H1 (cell line): ENCODE data around the gene MECR. TPM values are rescaled to one million over a fixed set of nuclear protein-coding genes. Genes with fewer than 3 reads are reported as not detected.
A peak's percentile ranks its signal among the peaks of the same experiment; 100 is the strongest.

ENCODE experiments used
- CTCF ChIA-PET: fragments of 300-600 bp; sonication (Branson Sonifier 250); formaldehyde crosslinking; loops from one replicate; lab custom pipeline; 2021; ENCODE audit not compliant: partially characterized antibody; lab: Charles Lee
- POLR2A ChIA-PET: fragments of 300-600 bp; sonication (Branson Sonifier 250); formaldehyde crosslinking; loops from one replicate; lab custom pipeline; 2021; ENCODE audit warnings: inconsistent platforms; ENCODE audit not compliant: partially characterized antibody; lab: Charles Lee
- DNase-seq, 2 experiments: peaks; one replicate each; pipeline versions ENCODE4 v3.0.0 to v3.0.0-alpha.2; 2010 to 2022; ENCODE audit warnings: low spot score in 2 of 2, low read depth in 1 of 2, mixed read lengths in 1 of 2
- FAIRE-seq: peaks from 2 replicates; lab custom pipeline; 2011; peaks lifted over from hg19 to GRCh38; lab: Jason Lieb, UNC
- H2AFZ ChIP-seq: 2 replicates; pipeline ENCODE4 v1.8.1; 2012; ENCODE audit warnings: low read length, inconsistent platforms
- H2AK5ac ChIP-seq: 2 replicates; pipeline ENCODE4 v1.6.1; 2013; ENCODE audit warnings: low read depth, low read length
- H2BK120ac ChIP-seq: replicated peaks from 2 replicates; pipeline ENCODE3; 2013; ENCODE audit warnings: low read depth, low read length, inconsistent platforms
- H2BK12ac ChIP-seq: 2 replicates; pipeline ENCODE4 v1.6.1; 2013; ENCODE audit warnings: low read depth, low read length
- H2BK15ac ChIP-seq: 2 replicates; pipeline ENCODE4 v1.6.1; 2013; ENCODE audit warnings: low read length
- H2BK20ac ChIP-seq: 2 replicates; pipeline ENCODE4 v1.6.1; 2013; ENCODE audit warnings: low read length
- H2BK5ac ChIP-seq: 2 replicates; pipeline ENCODE4 v1.6.1; 2013; ENCODE audit warnings: low read depth, low read length
- H3K14ac ChIP-seq: 2 replicates; pipeline ENCODE4 v1.6.1; 2013; ENCODE audit warnings: inconsistent platforms; ENCODE audit not compliant: insufficient read length
- H3K18ac ChIP-seq: 2 replicates; pipeline ENCODE4 v1.6.1; 2013; ENCODE audit warnings: low read length; ENCODE audit errors: extremely low read depth
- H3K23ac ChIP-seq: 2 replicates; pipeline ENCODE4 v1.6.1; 2013; ENCODE audit warnings: inconsistent platforms; ENCODE audit not compliant: insufficient read length
- H3K23me2 ChIP-seq: 2 replicates; pipeline ENCODE4 v1.6.1; 2013; ENCODE audit warnings: low read depth, low read length
- H3K27ac ChIP-seq: 2 replicates; pipeline ENCODE4 v1.6.1; 2011; ENCODE audit warnings: low read depth, low read length, inconsistent platforms
- H3K27me3 ChIP-seq, 4 experiments: replicated peaks in 1 of 4; 1 replicate in 1 of 4; 2 replicates in 3 of 4; pipeline versions ENCODE4 v1.6.1 to v1.8.1; 2011 to 2013; ENCODE audit warnings: low read length in 3 of 4, mild to moderate bottlenecking in 3 of 4, inconsistent platforms in 2 of 4, mixed read lengths in 2 of 4, moderate library complexity in 1 of 4; ENCODE audit not compliant: control insufficient read depth in 3 of 4, insufficient read depth in 3 of 4; ENCODE audit errors: extremely low read depth in 1 of 4
- H3K36me3 ChIP-seq, 4 experiments: 2 replicates each; pipeline versions ENCODE4 v1.6.1 to v1.8.1; 2011 to 2013; ENCODE audit warnings: mild to moderate bottlenecking in 4 of 4, low read length in 3 of 4, moderate library complexity in 2 of 4, control low read depth in 1 of 4, inconsistent platforms in 1 of 4; ENCODE audit not compliant: insufficient read depth in 4 of 4, control insufficient read depth in 2 of 4
- H3K4ac ChIP-seq: replicated peaks from 2 replicates; pipeline ENCODE3; 2013; ENCODE audit warnings: low read length, low read depth, mixed read lengths, inconsistent platforms; ENCODE audit not compliant: insufficient read length
- H3K4me1 ChIP-seq, 4 experiments: replicated peaks in 1 of 4; 1 replicate in 1 of 4; 2 replicates in 3 of 4; pipeline versions ENCODE4 v1.6.1 to v1.8.1; 2011 to 2013; ENCODE audit warnings: low read length in 3 of 4, inconsistent platforms in 2 of 4, mixed read lengths in 1 of 4; ENCODE audit not compliant: insufficient read depth in 4 of 4, control insufficient read depth in 3 of 4
- H3K4me2 ChIP-seq, 2 experiments: 2 replicates each; pipeline versions ENCODE4 v1.6.1 to v1.8.1; 2011 to 2013; ENCODE audit warnings: low read depth in 2 of 2, low read length in 2 of 2, control low read depth in 1 of 2, inconsistent platforms in 1 of 2, mild to moderate bottlenecking in 1 of 2; ENCODE audit not compliant: insufficient read depth in 1 of 2
- H3K4me3 ChIP-seq, 4 experiments: fragments of 200-600, 300-600 bp in 1 of 4; sonication (generic), shearing (Covaris generic), sonication (Bioruptor Twin) in 1 of 4; 2 replicates each; pipeline versions ENCODE4 v1.5.1 to v1.8.1; 2011 to 2016; ENCODE audit warnings: low read length in 4 of 4, low read depth in 3 of 4, control low read depth in 2 of 4, inconsistent platforms in 2 of 4, mild to moderate bottlenecking in 2 of 4, mixed read lengths in 1 of 4, moderate library complexity in 1 of 4; ENCODE audit not compliant: insufficient read depth in 2 of 4; ENCODE audit errors: extremely low read depth in 1 of 4
- H3K56ac ChIP-seq: replicated peaks from 2 replicates; pipeline ENCODE3; 2013; ENCODE audit warnings: low read depth, mild to moderate bottlenecking, mixed read lengths, low read length, inconsistent platforms; ENCODE audit not compliant: insufficient read length
- H3K79me1 ChIP-seq: 2 replicates; pipeline ENCODE4 v1.6.1; 2013; ENCODE audit warnings: low read depth, low read length, control low read depth
- H3K79me2 ChIP-seq, 2 experiments: 2 replicates each; pipeline versions ENCODE4 v1.6.1 to v1.8.1; 2012 to 2013; ENCODE audit warnings: low read length in 2 of 2, mild to moderate bottlenecking in 2 of 2, inconsistent platforms in 1 of 2; ENCODE audit not compliant: insufficient read depth in 2 of 2, control insufficient read depth in 1 of 2
- H3K9ac ChIP-seq, 4 experiments: replicated peaks in 1 of 4; 1 replicate in 1 of 4; 2 replicates in 3 of 4; pipeline versions ENCODE4 v1.6.1 to v1.8.1; 2011 to 2013; ENCODE audit warnings: low read depth in 3 of 4, low read length in 3 of 4, control low read depth in 2 of 4, mild to moderate bottlenecking in 2 of 4, moderate library complexity in 2 of 4, inconsistent platforms in 1 of 4; ENCODE audit errors: extremely low read depth in 1 of 4
- H3K9me3 ChIP-seq, 2 experiments: 2 replicates each; pipeline versions ENCODE4 v1.6.1 to v1.8.1; 2012 to 2013; ENCODE audit warnings: mild to moderate bottlenecking in 2 of 2, moderate library complexity in 2 of 2, control low read depth in 1 of 2, inconsistent platforms in 1 of 2, low read depth in 1 of 2, low read length in 1 of 2, mixed read lengths in 1 of 2; ENCODE audit not compliant: insufficient read depth in 2 of 2
- H4K20me1 ChIP-seq, 2 experiments: replicated peaks in 1 of 2; 2 replicates each; pipeline versions ENCODE3 to v1.8.1; 2011 to 2013; ENCODE audit warnings: inconsistent platforms in 2 of 2, low read length in 2 of 2, mild to moderate bottlenecking in 1 of 2; ENCODE audit not compliant: insufficient read depth in 2 of 2, control insufficient read depth in 1 of 2
- H4K5ac ChIP-seq: 2 replicates; pipeline ENCODE4 v1.6.1; 2013; ENCODE audit warnings: low read length, low read depth, mixed read lengths, inconsistent platforms; ENCODE audit not compliant: insufficient read length
- H4K8ac ChIP-seq: 2 replicates; pipeline ENCODE4 v1.8.0; 2013; ENCODE audit warnings: mild to moderate bottlenecking, moderate library complexity, low read length, inconsistent platforms; ENCODE audit not compliant: insufficient read depth; ENCODE audit errors: extremely low read depth
- H4K91ac ChIP-seq: replicated peaks from 2 replicates; pipeline ENCODE3; 2013; ENCODE audit warnings: low read length, mixed read lengths, inconsistent platforms; ENCODE audit not compliant: insufficient read length
- CTCF ChIP-seq, 3 experiments: IDR thresholded peaks; 1 replicate in 2 of 3; 2 replicates in 1 of 3; pipeline versions ENCODE4 v1.5.1 to v1.6.1; 2011; ENCODE audit warnings: low read length in 3 of 3, mild to moderate bottlenecking in 3 of 3, inconsistent platforms in 2 of 3, low read depth in 1 of 3, moderate library complexity in 1 of 3; ENCODE audit not compliant: insufficient read depth in 1 of 3; ENCODE audit errors: control extremely low read depth in 1 of 3
- EGR1 ChIP-seq: IDR thresholded peaks from 2 replicates; pipeline ENCODE4 v1.6.1; 2011; ENCODE audit warnings: low read depth, low read length, borderline replicate concordance
- PHF8 ChIP-seq: fragments of 200-600 bp; sonication (generic); conservative IDR thresholded peaks from 2 replicates; pipeline ENCODE4 v1.7.1; 2012; ENCODE audit warnings: low read depth, mild to moderate bottlenecking, inconsistent platforms, low read length, moderate library complexity
- RAD21 ChIP-seq, 2 experiments: IDR thresholded peaks in 1 of 2; conservative IDR thresholded peaks in 1 of 2; 2 replicates each; pipeline ENCODE4 v1.6.1; 2011; ENCODE audit warnings: low read depth in 2 of 2, low read length in 2 of 2, improper control_type of control experiment in 1 of 2, inconsistent platforms in 1 of 2, mild to moderate bottlenecking in 1 of 2, moderate library complexity in 1 of 2
- RXRA ChIP-seq: IDR thresholded peaks from 2 replicates; pipeline ENCODE4 v1.6.1; 2011; ENCODE audit warnings: low read depth, mild to moderate bottlenecking, low read length, moderate library complexity; ENCODE audit not compliant: insufficient read depth
- WGBS, 2 experiments: shearing (Covaris generic) in 1 of 2; methylation state at CpG; one replicate each; pipeline versions ENCODE4 v1.1.6 to v1.1.7; 2013 to 2015; ENCODE audit warnings: low lambda C conversion rate in 2 of 2, mixed read lengths in 2 of 2, inconsistent platforms in 1 of 2, low coverage in 1 of 2, missing lambda C conversion rate in 1 of 2; ENCODE audit not compliant: insufficient replicate concordance in 2 of 2, insufficient coverage in 1 of 2, insufficient read length in 1 of 2; ENCODE audit errors: extremely low coverage in 1 of 2, missing lambda C conversion rate in 1 of 2; 5-methylcytosine and 5-hydroxymethylcytosine counted together
- polyA plus RNA-seq, 7 experiments: library from polyadenylated mRNA; depleted of rRNA in 3 of 7; stranded (reverse) in 5 of 7; unstranded in 2 of 7; fragments of >200 nt in 5 of 7; fragments of 200-250 nt in 2 of 7; gene quantifications; 1 replicate in 5 of 7; 2 replicates in 1 of 7; 4 replicates in 1 of 7; pipeline versions ENCODE4 v1.2.1 to v1.2.3, GENCODE V29; 2011 to 2013; ENCODE audit warnings: missing spikeins in 2 of 7, mixed read lengths in 2 of 7
- total RNA-seq: library from RNA; stranded (reverse); fragmentation: NEBNext Ultra II Directional; extraction: Animal tissue kit (Norgen Biotek cat#: 25700); gene quantifications from 2 replicates; pipeline ENCODE4 v1.2.1, GENCODE V29; 2021

MECR gene
- total and polyA plus RNA-seq, 2 of the 8 experiments (the other 6 are each of a cell fraction or from before 2014, with no cell fraction given) = 24.2 to 24.4 TPM

DNA sequence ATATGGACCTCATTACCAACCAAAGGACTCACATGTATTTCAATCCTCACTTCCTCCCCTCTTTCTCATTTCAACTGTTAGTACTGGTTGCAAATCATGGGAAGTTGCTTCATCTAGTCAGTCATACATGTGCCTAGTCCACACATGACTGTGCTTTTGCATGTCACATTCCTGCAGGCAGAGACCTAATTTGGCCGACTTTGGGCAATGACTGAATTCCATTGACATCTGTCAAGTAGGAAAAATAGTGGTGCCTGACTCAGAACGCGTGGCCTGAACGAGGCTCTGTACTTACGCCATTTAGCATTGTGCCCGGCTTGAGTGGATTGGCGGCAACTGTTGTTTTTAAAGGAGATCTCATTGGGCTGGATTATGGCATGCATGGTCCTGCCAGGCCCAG lies 23.6 kb upstream of the MECR start:
- no peak overlapping the region for H2BK20ac ChIP-seq
- no peak overlapping the region for H4K91ac ChIP-seq
- H2BK15ac ChIP-seq = no peak overlapping the region
- no peaks in the 10 kb centered on the region; the same call in 1 of the 2 replicates for H3K79me1 ChIP-seq
- peaks cover 4% of the 10 kb centered on the region; the same call in 1 of the 2 replicates for H3K23me2 ChIP-seq
- H3K36me3 ChIP-seq = no peaks in the 10 kb centered on the region
- no peak overlapping the region for H2AFZ ChIP-seq
- no peak overlapping the region for H2BK12ac ChIP-seq
- no peak for DNase-seq
- WGBS, 2 experiments = 94% methylated on average over 7 of the region's 7 CpGs; no CpG with 5 or more reads in 1 of the 2 experiments
- H3K9ac ChIP-seq = no peak overlapping the region
- no peak overlapping the region for H3K27ac ChIP-seq
- H3K56ac ChIP-seq = no peak overlapping the region
- H3K4me2 ChIP-seq = no peak overlapping the region
- no peak overlapping the region for H4K8ac ChIP-seq
- peaks cover 15 to 29% (median 23%) of the 10 kb centered on the region in 4 experiments for H3K4me1 ChIP-seq
- CTCF ChIA-PET = interaction anchor here (0.9 to 1.7 kb wide), 4 partner anchors 15 to 87 kb away, joined by 3 to 6 read pairs (median 3); no protein-coding TSS in a partner anchor
- H4K5ac ChIP-seq = no peak overlapping the region
- no peak for FAIRE-seq
- peaks cover 7 to 17% (median 15%) of the 10 kb centered on the region in 4 experiments for H3K27me3 ChIP-seq
- no peak overlapping the region for H2BK120ac ChIP-seq
- H3K4me3 ChIP-seq = no peak overlapping the region
- H3K23ac ChIP-seq = no peak overlapping the region
- H3K79me2 ChIP-seq = no peaks in the 10 kb centered on the region
- peaks cover 0 to 8% of the 10 kb centered on the region in 2 experiments for H4K20me1 ChIP-seq
- H3K4ac ChIP-seq = no peak overlapping the region
- no peaks in the 10 kb centered on the region for H3K9me3 ChIP-seq
- H2AK5ac ChIP-seq = peak overlapping the region; percentile 18; the same call in 1 of the 2 replicates
- H2BK5ac ChIP-seq = no peak overlapping the region
- no peak overlapping the region for H3K14ac ChIP-seq
- no peak overlapping the region for H3K18ac ChIP-seq
- POLR2A ChIA-PET = no interaction called here
- no peak for TF ChIP-seq RAD21 (IDR thresholded peaks at IDR 0.05 in 1 of 2, conservative IDR thresholded peaks at IDR 0.05 in 1 of 2; ENCODE audit: low read depth in 2 of 2, low read length in 2 of 2)
- no peak for TF ChIP-seq EGR1
- TF ChIP-seq CTCF (IDR thresholded peaks at IDR 0.05; ENCODE audit: control extremely low read depth in 1 of 3, insufficient read depth in 1 of 3, low read depth in 1 of 3, low read length in 3 of 3) = no peak
- no peak for TF ChIP-seq PHF8
- TF ChIP-seq RXRA = no peak
